Measurements from ENCODE around the gene C3orf85. TPM values are rescaled to one million over a fixed set of nuclear protein-coding genes. Genes with fewer than 3 reads are reported as not detected.

The C3orf85 gene
- total and polyA plus RNA-seq, 9 donors = not detected

DNA sequence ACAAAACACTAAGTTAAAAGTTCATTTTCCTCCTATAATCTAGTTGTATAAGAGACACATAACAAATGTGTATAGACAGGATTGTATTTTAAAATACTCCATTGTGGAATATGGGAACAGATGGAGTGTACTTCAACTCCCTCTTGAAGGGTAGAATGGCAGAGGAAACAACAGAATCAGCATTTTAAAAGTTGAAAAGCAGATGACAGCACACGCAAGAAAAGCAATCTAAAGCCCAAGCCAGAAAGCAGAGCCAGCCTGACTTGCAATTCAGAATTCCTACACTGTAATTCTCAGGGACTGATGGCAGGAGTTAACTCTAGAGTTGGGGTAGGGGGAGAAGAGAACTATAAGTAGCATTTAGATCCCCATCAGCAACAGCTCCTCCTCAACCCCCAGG, 41.4 kb upstream of the C3orf85 start:
- Histone ChIP-seq H3K36me3 (no peaks in the 10 kb centered on the region), H3K4me3 (no peak overlapping the region), H3K27ac (no peak overlapping the region), H3K9me3 (no peaks in the 10 kb centered on the region), H3K27me3 (no peaks in the 10 kb centered on the region), H3K4me1 (ENCODE audit: insufficient read depth) (peaks cover 3% of the 10 kb centered on the region)
- intact Hi-C loops (cut with DNase I) = no loop called here
- no peak for DNase-seq
- 94 to 95% (median 95%) methylated on average over 1 of the region's 1 CpG for WGBS, 3 donors
- TF ChIP-seq EP300 (IDR thresholded peaks at IDR 0.05) (no peak), POLR2A (IDR thresholded peaks at IDR 0.05) (no peak)
- TF ChIP-seq, protein P1, sequence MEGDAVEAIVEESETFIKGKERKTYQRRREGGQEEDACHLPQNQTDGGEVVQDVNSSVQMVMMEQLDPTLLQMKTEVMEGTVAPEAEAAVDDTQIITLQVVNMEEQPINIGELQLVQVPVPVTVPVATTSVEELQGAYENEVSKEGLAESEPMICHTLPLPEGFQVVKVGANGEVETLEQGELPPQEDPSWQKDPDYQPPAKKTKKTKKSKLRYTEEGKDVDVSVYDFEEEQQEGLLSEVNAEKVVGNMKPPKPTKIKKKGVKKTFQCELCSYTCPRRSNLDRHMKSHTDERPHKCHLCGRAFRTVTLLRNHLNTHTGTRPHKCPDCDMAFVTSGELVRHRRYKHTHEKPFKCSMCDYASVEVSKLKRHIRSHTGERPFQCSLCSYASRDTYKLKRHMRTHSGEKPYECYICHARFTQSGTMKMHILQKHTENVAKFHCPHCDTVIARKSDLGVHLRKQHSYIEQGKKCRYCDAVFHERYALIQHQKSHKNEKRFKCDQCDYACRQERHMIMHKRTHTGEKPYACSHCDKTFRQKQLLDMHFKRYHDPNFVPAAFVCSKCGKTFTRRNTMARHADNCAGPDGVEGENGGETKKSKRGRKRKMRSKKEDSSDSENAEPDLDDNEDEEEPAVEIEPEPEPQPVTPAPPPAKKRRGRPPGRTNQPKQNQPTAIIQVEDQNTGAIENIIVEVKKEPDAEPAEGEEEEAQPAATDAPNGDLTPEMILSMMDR (IDR thresholded peaks at IDR 0.05) = no peak

DNA sequence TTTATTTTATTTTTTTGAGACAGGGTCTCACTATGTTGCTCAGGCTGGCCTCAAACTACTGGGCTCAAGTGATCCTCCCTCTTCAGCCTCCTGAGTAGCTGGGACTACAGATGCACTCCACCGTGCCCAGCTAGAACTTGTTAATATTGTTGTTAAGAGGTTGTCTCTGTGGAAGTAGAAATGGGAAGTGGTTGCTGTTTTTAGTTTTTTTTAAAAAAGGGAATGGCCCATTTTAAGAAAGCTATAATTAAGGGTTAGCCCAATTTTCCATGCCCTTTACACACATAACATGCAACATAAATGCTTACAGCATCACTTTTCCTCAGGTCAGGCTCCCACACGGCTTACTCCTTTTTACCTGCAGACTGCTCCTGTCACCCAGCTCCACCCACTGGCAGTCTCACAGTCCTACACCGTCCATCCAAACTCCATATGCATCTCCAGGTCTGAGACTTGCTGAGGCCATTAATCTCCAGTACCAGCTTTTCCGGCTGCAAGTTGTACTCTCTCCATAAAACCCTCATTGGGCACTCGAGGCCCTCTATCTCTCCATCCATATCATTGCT, 38.4 kb upstream of the C3orf85 start:
- H3K4me3 ChIP-seq = no peak overlapping the region
- DNase-seq = no peak
- H3K27me3 ChIP-seq = no peaks in the 10 kb centered on the region
- TF ChIP-seq, protein P1 (IDR thresholded peaks at IDR 0.05) = no peak
- TF ChIP-seq EP300 (IDR thresholded peaks at IDR 0.05) (no peak), POLR2A (IDR thresholded peaks at IDR 0.05) (no peak)
- no peaks in the 10 kb centered on the region for H3K9me3 ChIP-seq
- H3K4me1 ChIP-seq (ENCODE audit: insufficient read depth) = peaks cover 2% of the 10 kb centered on the region
- H3K36me3 ChIP-seq = no peaks in the 10 kb centered on the region
- WGBS, 3 donors = 78 to 85% (median 82%) methylated on average over 5 of the region's 5 CpGs
- no peak overlapping the region for H3K27ac ChIP-seq
- intact Hi-C loops (cut with DNase I) = no loop called here

DNA sequence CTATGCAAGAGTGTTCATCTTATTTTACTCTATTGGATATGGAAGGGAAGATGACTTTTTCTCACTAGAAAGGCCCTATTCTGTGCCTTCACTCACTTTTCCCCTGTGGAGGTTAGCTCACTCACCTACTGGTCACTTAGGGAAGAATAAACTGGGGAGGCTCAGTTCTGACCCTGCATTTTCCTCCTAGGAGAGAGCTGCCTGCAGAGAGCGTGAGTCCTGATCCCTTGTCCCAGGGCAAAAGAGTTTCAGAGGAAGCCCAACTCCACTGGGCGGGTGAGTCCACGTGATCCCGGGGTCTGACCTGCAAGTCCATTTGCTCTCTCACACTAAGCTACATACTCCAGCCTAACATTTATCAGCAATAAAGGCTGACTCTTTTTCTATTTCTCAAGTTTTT, 26.9 kb upstream of the C3orf85 start:
- no peak for DNase-seq
- Histone ChIP-seq H3K36me3 (no peaks in the 10 kb centered on the region), H3K4me1 (ENCODE audit: insufficient read depth) (no peaks in the 10 kb centered on the region), H3K9me3 (no peaks in the 10 kb centered on the region), H3K27me3 (no peaks in the 10 kb centered on the region), H3K4me3 (no peak overlapping the region), H3K27ac (no peak overlapping the region)
- no peak for TF ChIP-seq POLR2A (IDR thresholded peaks at IDR 0.05)
- TF ChIP-seq EP300 (IDR thresholded peaks at IDR 0.05) = no peak
- TF ChIP-seq, protein P1 (IDR thresholded peaks at IDR 0.05) = no peak
- WGBS, 3 donors = 85 to 93% (median 92%) methylated on average over 4 of the region's 4 CpGs
- intact Hi-C loops (cut with DNase I) = no loop called here

DNA sequence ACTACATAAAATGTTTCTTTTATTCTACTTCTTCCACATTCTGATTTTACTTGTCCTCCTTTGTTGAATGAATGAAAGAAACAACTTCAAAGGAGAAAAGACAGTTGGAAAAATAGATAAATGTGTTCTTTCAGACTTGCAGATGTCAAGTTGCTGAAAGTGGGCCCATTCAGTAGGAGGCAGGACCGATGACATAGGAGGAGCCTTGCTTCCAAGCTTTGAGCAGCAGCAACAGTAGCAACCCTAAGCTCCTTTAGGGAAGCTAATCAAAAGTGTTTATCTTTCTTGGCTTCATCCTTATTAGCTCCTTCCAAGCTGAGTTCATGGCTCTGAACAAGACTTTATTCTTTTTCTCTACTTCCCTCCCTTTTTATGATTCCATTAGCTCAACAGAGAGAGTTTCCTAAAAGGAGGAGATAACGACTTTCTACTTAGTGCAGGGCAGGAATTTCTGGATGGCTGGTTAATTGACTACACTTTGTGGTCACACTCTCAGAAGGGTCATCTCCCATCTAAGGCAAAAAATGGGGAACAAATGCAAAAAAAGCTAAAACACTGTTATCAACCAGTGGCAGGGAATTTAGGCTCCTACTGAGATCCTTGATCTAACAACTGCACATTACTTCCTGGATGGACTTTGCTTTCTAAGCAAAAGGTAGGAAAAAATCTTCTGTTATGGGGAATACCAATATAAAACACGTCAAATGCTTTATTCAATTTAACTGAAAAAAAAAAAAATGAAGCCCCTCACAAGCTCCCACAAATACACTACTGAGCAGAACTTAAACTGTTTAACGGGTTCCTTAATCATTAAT, 23.4 kb upstream of the C3orf85 start:
- Histone ChIP-seq H3K4me1 (ENCODE audit: insufficient read depth) (peaks cover 4% of the 10 kb centered on the region), H3K27ac (no peak overlapping the region), H3K9me3 (no peaks in the 10 kb centered on the region), H3K27me3 (no peaks in the 10 kb centered on the region), H3K4me3 (no peak overlapping the region), H3K36me3 (no peaks in the 10 kb centered on the region)
- no peak for DNase-seq
- TF ChIP-seq, protein P1 (IDR thresholded peaks at IDR 0.05) = no peak
- 49 to 66% (median 49%) methylated on average over 4 of the region's 4 CpGs for WGBS, 3 donors
- intact Hi-C loops (cut with DNase I) = no loop called here

All from ovary (tissue), 9 donors.